Astrocyte of the spinal cord (primary cell): Measurements from ENCODE around the gene CUBN.
A peak's percentile ranks its signal among the peaks of the same experiment; 100 is the strongest.
"Not testable (repeated sequence)": the region's sequence is repeated elsewhere in the genome, so short reads cannot be mapped to it uniquely, and the experiment has no call there.

ENCODE experiments used
- DNase-seq: peaks from one replicate; pipeline ENCODE4 v3.0.0; 2011; ENCODE audit warnings: low read depth, low spot score
- H3K4me3 ChIP-seq: 2 replicates; pipeline ENCODE4 v1.5.1; 2011; ENCODE audit warnings: low read depth, mild to moderate bottlenecking, low read length, moderate library complexity
- in situ Hi-C: cut with HindIII; loops from 2 replicates; pipeline ENCODE4 v1.10.0; 2017; ENCODE audit warnings: low sequenced_read_pairs
- TF ChIP-seq, protein P1 (sequence below): IDR thresholded peaks from 2 replicates; pipeline ENCODE4 v1.5.1; 2012; ENCODE audit warnings: low read depth, mild to moderate bottlenecking, low read length, inconsistent platforms

CUBN gene

DNA sequence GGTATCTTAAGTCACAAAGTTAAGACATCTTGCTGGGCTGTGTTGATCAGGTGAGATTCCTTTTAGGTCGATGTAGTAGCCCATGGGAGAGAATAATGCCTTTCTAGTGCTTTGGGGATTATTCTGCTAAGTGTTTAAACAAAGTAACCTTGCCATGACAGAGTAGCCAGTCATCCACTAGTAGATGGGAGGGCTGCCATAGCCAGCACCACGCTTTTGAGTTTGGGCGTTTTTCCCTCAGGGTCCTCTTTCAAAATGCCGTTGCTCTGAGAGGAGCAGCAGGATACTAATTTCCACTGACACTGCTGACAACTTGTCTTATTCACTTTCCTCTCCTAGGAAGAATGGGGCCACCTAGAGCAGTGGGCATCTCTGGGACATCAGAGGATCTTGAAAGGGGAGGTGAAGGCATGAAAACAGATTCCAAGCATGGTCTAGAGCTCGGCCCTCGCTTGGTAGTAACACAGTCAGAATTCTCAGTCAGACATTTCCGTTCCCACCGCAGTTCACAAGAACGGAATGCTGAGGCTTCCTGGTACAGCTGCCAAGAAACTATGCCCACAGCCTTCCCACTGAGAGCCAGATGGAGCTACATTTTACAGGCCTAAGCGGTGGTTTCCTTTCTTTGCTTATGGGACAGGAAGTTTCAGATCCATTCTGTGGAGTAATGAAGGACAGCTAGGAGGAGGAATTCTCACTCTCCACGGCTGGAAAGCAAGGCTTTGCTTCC is 297.1 kb downstream of the CUBN start:
- in situ Hi-C loops: no loop called here
- peak; percentile 96 for DNase-seq
- no peak overlapping the region for H3K4me3 ChIP-seq
- TF ChIP-seq, protein P1, sequence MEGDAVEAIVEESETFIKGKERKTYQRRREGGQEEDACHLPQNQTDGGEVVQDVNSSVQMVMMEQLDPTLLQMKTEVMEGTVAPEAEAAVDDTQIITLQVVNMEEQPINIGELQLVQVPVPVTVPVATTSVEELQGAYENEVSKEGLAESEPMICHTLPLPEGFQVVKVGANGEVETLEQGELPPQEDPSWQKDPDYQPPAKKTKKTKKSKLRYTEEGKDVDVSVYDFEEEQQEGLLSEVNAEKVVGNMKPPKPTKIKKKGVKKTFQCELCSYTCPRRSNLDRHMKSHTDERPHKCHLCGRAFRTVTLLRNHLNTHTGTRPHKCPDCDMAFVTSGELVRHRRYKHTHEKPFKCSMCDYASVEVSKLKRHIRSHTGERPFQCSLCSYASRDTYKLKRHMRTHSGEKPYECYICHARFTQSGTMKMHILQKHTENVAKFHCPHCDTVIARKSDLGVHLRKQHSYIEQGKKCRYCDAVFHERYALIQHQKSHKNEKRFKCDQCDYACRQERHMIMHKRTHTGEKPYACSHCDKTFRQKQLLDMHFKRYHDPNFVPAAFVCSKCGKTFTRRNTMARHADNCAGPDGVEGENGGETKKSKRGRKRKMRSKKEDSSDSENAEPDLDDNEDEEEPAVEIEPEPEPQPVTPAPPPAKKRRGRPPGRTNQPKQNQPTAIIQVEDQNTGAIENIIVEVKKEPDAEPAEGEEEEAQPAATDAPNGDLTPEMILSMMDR: no peak

DNA sequence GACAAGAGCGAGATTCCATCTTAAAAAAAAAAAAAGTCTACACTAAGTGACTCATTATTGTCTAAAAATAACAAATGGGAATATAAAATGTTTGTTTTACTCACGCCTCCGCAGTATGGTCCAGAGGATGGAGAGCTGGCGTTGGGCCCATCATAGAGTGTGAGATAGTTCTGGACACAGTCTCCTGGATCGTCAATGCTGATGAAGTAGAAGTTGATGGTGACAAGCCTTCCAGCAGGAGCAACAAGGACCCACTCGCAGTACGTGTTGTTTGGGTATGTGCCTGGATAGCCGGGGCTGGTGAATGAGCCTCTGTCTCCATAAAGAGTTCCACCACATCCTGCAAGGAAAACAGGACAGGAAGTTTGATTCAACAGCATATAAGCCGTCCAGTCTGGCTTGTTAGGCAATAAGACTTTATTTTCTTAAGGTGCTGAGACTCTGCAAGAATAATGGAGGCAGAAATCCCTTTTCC is 300.9 kb downstream of the CUBN start:
- H3K4me3 ChIP-seq: no peak overlapping the region
- DNase-seq: peak; percentile 87
- TF ChIP-seq, protein P1: no peak
- in situ Hi-C loops: no loop called here

DNA sequence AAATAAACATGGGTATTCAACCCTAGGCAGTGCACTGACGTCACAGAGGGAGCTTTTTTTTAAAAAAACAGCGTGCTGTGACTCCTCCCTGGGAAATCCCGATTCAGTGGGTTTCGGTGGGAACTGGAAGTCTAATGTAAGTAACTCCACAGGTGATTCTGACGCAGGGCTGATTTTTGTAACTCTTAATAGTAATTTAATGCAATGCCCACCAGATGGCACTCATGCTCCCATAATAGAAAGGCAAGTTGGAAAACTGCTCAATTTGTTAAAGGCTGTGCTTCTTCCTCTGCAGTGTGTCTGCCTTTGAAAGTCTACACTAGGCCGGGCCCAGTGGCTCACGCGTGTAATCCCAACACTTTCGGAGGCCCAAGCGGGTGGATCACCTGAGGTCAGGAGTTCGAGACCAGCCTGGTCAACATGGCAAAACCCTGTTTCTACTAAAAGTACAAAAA is 301.5 kb downstream of the CUBN start:
- in situ Hi-C loops: no loop called here
- peak; percentile 88 for DNase-seq
- no peak overlapping the region for H3K4me3 ChIP-seq
- TF ChIP-seq, protein P1: peak; percentile 46

DNA sequence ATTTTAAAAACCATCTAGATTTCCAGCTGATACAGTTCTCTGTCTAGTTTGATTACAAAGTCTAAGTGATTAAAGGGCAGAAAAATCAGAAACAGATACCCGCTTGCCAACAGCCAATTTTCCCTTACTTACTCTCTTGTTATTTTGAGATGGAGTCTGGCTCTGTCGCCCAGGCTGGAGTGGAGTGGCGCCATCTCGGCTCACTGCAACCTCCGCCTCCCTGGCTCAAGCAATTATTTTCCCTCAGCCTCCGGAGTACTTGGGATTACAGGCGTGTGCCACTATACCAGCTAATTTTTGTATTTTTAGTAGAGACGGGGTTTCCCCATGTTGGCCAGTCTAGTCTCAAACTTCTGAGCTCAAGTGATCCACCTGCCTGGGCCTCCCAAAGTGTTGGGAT is 302.1 kb downstream of the CUBN start:
- in situ Hi-C loops, DNase-seq, H3K4me3 ChIP-seq: not testable (repeated sequence)

DNA sequence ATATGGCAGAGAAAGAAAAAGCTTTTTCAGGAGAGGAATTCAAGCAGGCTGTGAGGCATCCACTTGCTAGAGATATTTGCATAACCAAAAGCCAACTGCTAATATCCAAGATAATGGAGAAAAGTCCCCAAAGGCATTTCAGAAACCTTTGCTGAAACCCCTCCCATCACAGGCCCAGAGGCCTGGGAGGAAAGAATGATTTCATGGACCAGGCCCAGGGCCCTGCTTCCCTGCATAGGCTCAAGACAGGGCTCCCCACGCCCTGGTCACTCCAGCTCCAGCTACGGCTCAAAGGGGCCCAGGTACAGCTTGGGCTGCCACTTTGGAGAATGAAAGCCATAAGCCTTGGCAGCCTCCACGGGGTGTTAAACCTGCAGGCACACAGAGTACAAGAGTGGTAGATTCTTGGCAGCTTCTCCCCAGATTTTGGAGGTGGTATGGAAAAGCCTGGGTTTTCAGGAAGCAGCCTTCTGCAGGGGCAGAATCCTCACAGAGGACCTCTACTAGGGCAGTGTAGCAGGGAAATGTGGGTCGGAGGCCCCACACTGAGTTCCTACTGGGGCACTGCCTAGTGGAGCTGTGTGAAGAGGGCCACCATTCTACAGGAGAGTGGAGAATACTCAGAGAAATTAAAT is 306.8 kb downstream of the CUBN start:
- TF ChIP-seq, protein P1: no peak
- H3K4me3 ChIP-seq: no peak overlapping the region
- in situ Hi-C loops: no loop called here
- no peak for DNase-seq

DNA sequence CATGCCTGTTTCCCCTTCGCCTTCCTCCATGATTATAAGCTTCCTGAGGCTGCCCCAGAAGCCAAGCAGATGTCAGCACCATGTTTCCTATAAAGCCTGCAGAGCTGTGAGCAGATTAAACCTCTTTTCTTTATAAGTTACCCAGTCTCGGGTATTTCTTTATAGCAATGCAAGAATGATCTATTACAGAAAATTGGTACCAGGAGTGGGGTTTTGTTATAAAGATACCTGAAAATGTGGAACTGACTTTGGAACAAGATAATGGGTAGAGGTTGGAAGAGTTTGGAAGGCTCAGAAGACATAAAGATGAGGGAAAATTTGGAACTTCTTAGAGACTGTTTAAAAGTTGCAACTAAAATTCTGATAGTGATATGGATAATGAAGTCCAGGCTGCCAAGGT is 307.6 kb downstream of the CUBN start:
- DNase-seq: no peak
- in situ Hi-C loops: no loop called here
- no peak overlapping the region for H3K4me3 ChIP-seq
- TF ChIP-seq, protein P1: no peak

DNA sequence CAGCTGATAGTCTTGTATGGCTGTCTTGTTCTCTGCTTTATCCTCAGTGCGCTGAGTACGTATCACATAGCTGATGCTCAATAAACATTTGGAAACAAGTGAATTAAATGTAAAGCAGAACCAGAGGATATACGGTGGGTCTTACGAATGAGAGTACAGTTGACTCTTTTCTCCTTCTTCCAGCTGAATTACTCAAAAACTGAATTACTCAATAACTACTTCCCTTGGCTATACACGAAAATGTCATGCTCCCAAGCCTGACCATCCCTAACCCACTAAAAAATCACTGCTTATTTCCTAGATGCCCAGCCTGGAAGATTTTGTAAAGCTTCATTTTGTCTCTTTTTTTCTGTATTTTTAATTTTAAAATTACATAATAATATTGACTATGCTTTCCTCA is 309.2 kb downstream of the CUBN start:
- in situ Hi-C loops: no loop called here
- no peak for DNase-seq
- no peak overlapping the region for H3K4me3 ChIP-seq
- TF ChIP-seq, protein P1: no peak
